Measurements from ENCODE around the gene RSPO1. TPM values are rescaled to one million over a fixed set of nuclear protein-coding genes. Genes with fewer than 3 reads are reported as not detected.

The RSPO1 gene
- total RNA-seq, 2 donors from 2014 or later, result not detected

GRCh38 chr1:37564892-37565291, 69.8 kb downstream of the RSPO1 start:
- H3K27ac Mint-ChIP-seq, result no peak overlapping the region
- DNase-seq (no peak), ATAC-seq (no peak)
- no peaks in the 10 kb centered on the region for H3K27me3 Mint-ChIP-seq
- H3K36me3 Mint-ChIP-seq (ENCODE audit: low read depth), result peaks cover 6% of the 10 kb centered on the region
- H3K4me3 Mint-ChIP-seq, result no peak overlapping the region
- H3K4me1 Mint-ChIP-seq, result peaks cover 7% of the 10 kb centered on the region
- H3K9me3 ChIP-seq (ENCODE audit: control insufficient read depth, low read length, poor library complexity, severe bottlenecking), result no peaks in the 10 kb centered on the region

GRCh38 chr1:37562984-37563383, 71.7 kb downstream of the RSPO1 start:
- ATAC-seq, result no peak
- no peak overlapping the region for H3K27ac Mint-ChIP-seq
- H3K9me3 ChIP-seq (ENCODE audit: control insufficient read depth, low read length, poor library complexity, severe bottlenecking), result no peaks in the 10 kb centered on the region
- H3K27me3 Mint-ChIP-seq, result peaks cover 4% of the 10 kb centered on the region
- peaks cover 9% of the 10 kb centered on the region for H3K4me1 Mint-ChIP-seq
- DNase-seq, result no peak
- peaks cover 4% of the 10 kb centered on the region for H3K36me3 Mint-ChIP-seq (ENCODE audit: low read depth)
- no peak overlapping the region for H3K4me3 Mint-ChIP-seq

Other genes with a start within 250 kb of the RSPO1 start
- gene ZC3H12A, start 160.3 kb downstream of the RSPO1 start, total RNA-seq, result 100 to 1,000 TPM; 166 to 170 TPM
- gene MEAF6, start 120.1 kb downstream of the RSPO1 start, total RNA-seq, result 10 to 100 TPM; 54.7 to 58.0 TPM
- 10 to 100 TPM; 51.1 to 58.5 TPM for gene SNIP1, start 80.6 kb downstream of the RSPO1 start, total RNA-seq
- not detected for gene DNALI1, start 78.0 kb downstream of the RSPO1 start, total RNA-seq
- 10 to 100 TPM; 54.9 to 59.9 TPM for gene GNL2, start 39.0 kb downstream of the RSPO1 start, total RNA-seq
- under 1 TPM; 0.70 TPM for gene CDCA8, start 57.6 kb upstream of the RSPO1 start, total RNA-seq
- gene EPHA10, start 130.2 kb upstream of the RSPO1 start, total RNA-seq, result under 1 TPM; 0.34 to 0.75 TPM
- gene MANEAL, start 159.0 kb upstream of the RSPO1 start, total RNA-seq, result under 1 TPM; 0.73 to 0.92 TPM
- gene C1orf122, start 172.9 kb upstream of the RSPO1 start, total RNA-seq, result 10 to 100 TPM; 13.0 to 13.2 TPM
- 10 to 100 TPM; 26.7 to 31.9 TPM for gene YRDC, start 173.3 kb upstream of the RSPO1 start, total RNA-seq
- gene MTF1, start 224.7 kb upstream of the RSPO1 start, total RNA-seq, result 10 to 100 TPM; 25.5 to 26.6 TPM

All from T-helper 17 cell (primary cell).